Measurements from ENCODE around the gene CHRNA3. TPM values are rescaled to one million over a fixed set of nuclear protein-coding genes. Genes with fewer than 3 reads are reported as not detected.

The CHRNA3 gene
- total and polyA plus RNA-seq, 8 donors = 0.10 to 0.27 (median 0.20) TPM; not detected in 1

GRCh38 chr15:78637776-78638435 lies 17.1 kb upstream of the CHRNA3 start:
- no peak for TF ChIP-seq CTCF (IDR thresholded peaks at IDR 0.05)
- ATAC-seq = no peak
- intact Hi-C loops (cut with DNase I) = loop anchor here in 1 of 2 donors (5.0 kb wide), 1 partner anchor 69 kb away; no protein-coding TSS in a partner anchor

GRCh38 chr15:78636378-78636859 lies 15.6 kb upstream of the CHRNA3 start:
- H3K4me1 ChIP-seq = peaks cover 5 to 8% of the 10 kb centered on the region in 2 donors
- no peaks in the 10 kb centered on the region for H3K36me3 ChIP-seq
- no peak for TF ChIP-seq CTCF (IDR thresholded peaks at IDR 0.05)
- peaks cover 0 to 19% of the 10 kb centered on the region in 2 donors for H3K27me3 ChIP-seq
- H3K27ac ChIP-seq = no peak overlapping the region
- ATAC-seq (no peak), DNase-seq (no peak)
- intact Hi-C loops (cut with DNase I) = loop anchor here in 1 of 2 donors (5.0 kb wide), 1 partner anchor 71 kb away; no protein-coding TSS in a partner anchor
- H3K9me3 ChIP-seq = peaks cover 0 to 14% of the 10 kb centered on the region in 2 donors
- no peak overlapping the region for H3K4me3 ChIP-seq

More at GRCh38 chr15:78637776-78638435, 17.1 kb upstream of the CHRNA3 start:
- Histone ChIP-seq H3K27me3 (peaks cover 0 to 22% of the 10 kb centered on the region in 2 donors), H3K9me3 (peaks cover 0 to 12% of the 10 kb centered on the region in 2 donors), H3K36me3 (no peaks in the 10 kb centered on the region), H3K4me1 (peaks cover 5 to 8% of the 10 kb centered on the region in 2 donors), H3K27ac (no peak overlapping the region), H3K4me3 (no peak overlapping the region)
- no peak for DNase-seq

- no peak overlapping the region for H3K27ac ChIP-seq
- no peak overlapping the region for H3K4me3 ChIP-seq
- intact Hi-C loops (cut with DNase I) = loop anchor here in 1 of 2 donors (5.0 kb wide), 1 partner anchor 72 kb away; no protein-coding TSS in a partner anchor
- ATAC-seq (no peak), DNase-seq (no peak)
- no peak for TF ChIP-seq CTCF (IDR thresholded peaks at IDR 0.05)
- no peaks in the 10 kb centered on the region for H3K36me3 ChIP-seq
- peaks cover 0 to 14% of the 10 kb centered on the region in 2 donors for H3K9me3 ChIP-seq
- H3K27me3 ChIP-seq = peaks cover 0 to 9% of the 10 kb centered on the region in 2 donors
- H3K4me1 ChIP-seq = peaks cover under 1% of the 10 kb centered on the region in 2 donors
These were observed 14.6 kb upstream of the CHRNA3 start for GRCh38 chr15:78635346-78635745.

DNA sequence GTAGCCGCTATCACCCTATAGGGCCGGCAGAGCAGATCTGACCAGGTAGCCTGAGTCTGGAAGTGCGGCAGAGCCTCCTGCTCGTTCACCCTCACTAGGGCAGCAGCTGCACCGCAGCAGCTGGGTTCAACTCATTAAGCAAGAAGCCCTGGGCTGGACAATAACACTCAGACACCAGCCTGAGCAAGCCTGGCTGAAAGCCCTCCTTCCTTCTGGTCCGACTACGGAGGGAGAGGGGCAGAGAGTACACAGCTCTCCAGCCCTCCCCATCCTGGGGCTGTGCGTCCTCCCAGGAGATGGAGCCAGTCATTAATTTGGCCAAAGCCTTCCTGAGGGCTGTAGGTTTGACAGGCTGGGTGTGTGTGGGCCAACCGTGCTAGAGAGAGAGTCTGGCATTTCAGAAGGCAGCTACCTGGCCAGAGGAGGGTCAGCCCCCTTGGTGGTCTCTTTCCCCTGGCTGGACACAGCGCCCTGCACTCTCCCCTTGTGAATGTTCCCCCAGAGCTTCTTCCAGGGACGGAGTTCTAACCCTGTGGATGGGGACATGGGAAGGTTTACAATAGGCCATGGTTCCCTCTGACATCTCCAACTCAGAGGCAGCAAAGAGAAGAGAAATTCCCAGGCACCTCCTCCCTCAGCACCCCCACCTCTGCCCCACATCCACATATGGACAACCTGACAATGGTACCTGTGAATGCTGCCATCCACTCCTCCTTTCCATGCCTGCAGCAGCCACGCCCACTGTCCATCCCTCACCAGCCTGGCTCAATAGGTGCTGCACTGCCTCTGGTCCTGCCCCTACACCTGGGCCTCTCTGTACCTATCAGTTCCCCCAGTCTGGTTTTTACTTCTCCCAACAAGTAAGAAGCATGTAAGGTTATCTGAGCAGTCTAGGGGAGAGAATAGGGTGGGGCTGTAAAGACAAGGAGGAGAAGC lies 13.7 kb upstream of the CHRNA3 start:
- H3K4me3 ChIP-seq = no peak overlapping the region
- H3K27ac ChIP-seq = no peak overlapping the region
- peaks cover 0 to 14% of the 10 kb centered on the region in 2 donors for H3K9me3 ChIP-seq
- TF ChIP-seq CTCF (IDR thresholded peaks at IDR 0.05) = no peak
- intact Hi-C loops (cut with DNase I) = loop anchor here in 1 of 2 donors (5.0 kb wide), 1 partner anchor 73 kb away; no protein-coding TSS in a partner anchor
- DNase-seq = no peak
- H3K4me1 ChIP-seq = no peaks in the 10 kb centered on the region
- H3K36me3 ChIP-seq = no peaks in the 10 kb centered on the region
- H3K27me3 ChIP-seq = peaks cover 0 to 2% of the 10 kb centered on the region in 2 donors
- ATAC-seq = no peak

Data from left lung (tissue), 10 donors.